DMS153 (cell line): ENCODE results near the gene CAMK2D.

ENCODE experiments used
- DNase-seq: peaks from one replicate; lab custom pipeline; 2025; lab: John Stamatoyannopoulos, UW

The CAMK2D gene

GRCh38 chr4:113564493-113564892 lies 197.0 kb downstream of the CAMK2D start:
- no peak for DNase-seq

GRCh38 chr4:113563691-113564378 lies 197.7 kb downstream of the CAMK2D start:
- DNase-seq, result no peak

GRCh38 chr4:113561758-113562157 lies 199.8 kb downstream of the CAMK2D start:
- no peak for DNase-seq

- DNase-seq, result no peak
Observed at GRCh38 chr4:113561092-113561491, 200.4 kb downstream of the CAMK2D start.

GRCh38 chr4:113560579-113560978 lies 201.0 kb downstream of the CAMK2D start:
- no peak for DNase-seq

- no peak for DNase-seq
Observed at GRCh38 chr4:113559947-113560346, 201.6 kb downstream of the CAMK2D start.

- no peak for DNase-seq
Observed at GRCh38 chr4:113556382-113557134, 205.0 kb downstream of the CAMK2D start.

GRCh38 chr4:113555868-113556267 lies 205.7 kb downstream of the CAMK2D start:
- no peak for DNase-seq

GRCh38 chr4:113553082-113553481 lies 208.5 kb downstream of the CAMK2D start:
- no peak for DNase-seq

- no peak for DNase-seq
Observed at GRCh38 chr4:113550510-113550909, 211.0 kb downstream of the CAMK2D start.

- no peak for DNase-seq
Observed at GRCh38 chr4:113548303-113548702, 213.2 kb downstream of the CAMK2D start.

- DNase-seq, result peak; percentile 90
Observed at GRCh38 chr4:113547487-113548042, 214.0 kb downstream of the CAMK2D start.

- no peak for DNase-seq
Observed at GRCh38 chr4:113541933-113542332, 219.6 kb downstream of the CAMK2D start.

GRCh38 chr4:113540859-113541258 lies 220.7 kb downstream of the CAMK2D start:
- no peak for DNase-seq

- no peak for DNase-seq
Observed at GRCh38 chr4:113539408-113539807, 222.1 kb downstream of the CAMK2D start.

GRCh38 chr4:113537628-113538027 lies 223.9 kb downstream of the CAMK2D start:
- no peak for DNase-seq

GRCh38 chr4:113537203-113537602 lies 224.3 kb downstream of the CAMK2D start:
- DNase-seq, result no peak

GRCh38 chr4:113534711-113535110 lies 226.8 kb downstream of the CAMK2D start:
- DNase-seq, result no peak

GRCh38 chr4:113531572-113531971 lies 230.0 kb downstream of the CAMK2D start:
- DNase-seq, result no peak

- no peak for DNase-seq
Observed at GRCh38 chr4:113528395-113528794, 233.1 kb downstream of the CAMK2D start.

- no peak for DNase-seq
Observed at GRCh38 chr4:113525521-113525920, 236.0 kb downstream of the CAMK2D start.

- DNase-seq, result no peak
Observed at GRCh38 chr4:113524505-113525186, 236.9 kb downstream of the CAMK2D start.

GRCh38 chr4:113524096-113524495 lies 237.4 kb downstream of the CAMK2D start:
- no peak for DNase-seq
